GM12872 (cell line): Measurements from ENCODE around the gene CBX5.

Experiments
- TF ChIP-seq, protein P1 (sequence below): IDR thresholded peaks from 3 replicates; pipeline ENCODE4 v1.5.1; 2011; ENCODE audit warnings: low read depth, mild to moderate bottlenecking, low read length, moderate library complexity; ENCODE audit not compliant: insufficient read depth

CBX5 gene

DNA sequence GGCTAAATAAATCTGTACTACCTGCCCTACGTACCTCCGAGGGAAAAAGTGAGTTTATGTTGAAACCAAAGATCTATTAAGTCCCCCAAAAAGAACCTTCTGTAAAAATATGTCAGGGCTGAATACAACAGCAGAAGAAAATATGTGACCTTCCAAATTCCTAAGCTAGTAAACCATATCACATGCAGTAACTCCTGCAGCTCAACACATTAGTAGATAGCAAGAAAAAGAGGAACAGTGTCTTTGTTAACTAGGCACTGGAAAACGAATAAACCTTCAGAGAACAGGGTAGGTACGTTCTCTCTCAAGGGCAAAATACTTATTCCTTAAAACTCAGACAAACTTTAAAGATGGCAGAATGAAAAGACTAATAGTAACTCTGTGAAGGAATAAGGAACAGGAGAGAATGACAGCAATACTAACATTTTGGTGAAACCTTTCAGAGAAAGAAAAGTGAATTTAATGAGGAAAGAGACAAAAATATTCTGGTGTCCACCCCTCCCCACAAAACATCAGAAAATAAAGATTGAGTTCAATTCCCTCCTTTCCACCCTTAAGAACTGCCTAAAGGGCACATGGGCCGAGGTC, 18.0 kb downstream of the CBX5 start:
- TF ChIP-seq, protein P1, sequence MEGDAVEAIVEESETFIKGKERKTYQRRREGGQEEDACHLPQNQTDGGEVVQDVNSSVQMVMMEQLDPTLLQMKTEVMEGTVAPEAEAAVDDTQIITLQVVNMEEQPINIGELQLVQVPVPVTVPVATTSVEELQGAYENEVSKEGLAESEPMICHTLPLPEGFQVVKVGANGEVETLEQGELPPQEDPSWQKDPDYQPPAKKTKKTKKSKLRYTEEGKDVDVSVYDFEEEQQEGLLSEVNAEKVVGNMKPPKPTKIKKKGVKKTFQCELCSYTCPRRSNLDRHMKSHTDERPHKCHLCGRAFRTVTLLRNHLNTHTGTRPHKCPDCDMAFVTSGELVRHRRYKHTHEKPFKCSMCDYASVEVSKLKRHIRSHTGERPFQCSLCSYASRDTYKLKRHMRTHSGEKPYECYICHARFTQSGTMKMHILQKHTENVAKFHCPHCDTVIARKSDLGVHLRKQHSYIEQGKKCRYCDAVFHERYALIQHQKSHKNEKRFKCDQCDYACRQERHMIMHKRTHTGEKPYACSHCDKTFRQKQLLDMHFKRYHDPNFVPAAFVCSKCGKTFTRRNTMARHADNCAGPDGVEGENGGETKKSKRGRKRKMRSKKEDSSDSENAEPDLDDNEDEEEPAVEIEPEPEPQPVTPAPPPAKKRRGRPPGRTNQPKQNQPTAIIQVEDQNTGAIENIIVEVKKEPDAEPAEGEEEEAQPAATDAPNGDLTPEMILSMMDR = no peak

DNA sequence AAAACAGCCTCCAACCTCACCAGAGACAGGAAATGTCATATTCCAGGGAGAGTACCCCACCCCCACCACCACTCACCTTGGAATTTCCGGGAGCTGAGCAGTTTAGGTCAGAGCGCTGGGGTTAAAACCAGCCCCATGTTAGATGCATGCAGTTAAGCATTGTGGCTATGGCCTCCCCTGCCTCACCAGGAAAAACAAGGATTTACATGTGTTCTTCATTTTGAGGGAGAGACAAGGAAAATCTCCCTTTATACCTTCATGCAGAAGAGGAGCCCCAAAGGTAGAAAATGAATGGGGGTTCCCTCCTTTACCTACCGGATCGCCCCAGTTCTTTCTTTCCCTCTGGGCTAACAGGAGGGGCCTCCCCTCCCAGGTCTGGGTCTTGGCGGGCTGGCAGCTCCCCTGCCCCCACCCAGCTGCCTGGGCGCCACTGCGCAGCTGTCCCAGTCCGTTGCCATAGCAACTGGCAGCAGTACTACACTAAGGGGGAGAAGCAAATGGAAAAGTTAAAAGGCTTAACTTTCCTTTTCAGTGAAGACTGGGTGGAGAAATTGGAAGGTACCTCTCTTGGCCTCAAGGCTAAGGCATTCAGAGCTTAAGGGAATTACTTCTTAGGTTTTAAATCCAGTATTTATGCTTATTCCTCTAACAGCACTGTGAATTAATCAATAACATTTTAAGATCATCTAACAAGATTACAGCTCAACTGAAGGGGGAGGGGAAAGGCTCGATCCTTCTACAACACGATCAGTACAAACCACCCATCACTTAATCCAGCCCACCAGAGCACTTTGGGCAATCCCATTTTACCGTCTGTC, 20.5 kb downstream of the CBX5 start:
- TF ChIP-seq, protein P1 = no peak

DNA sequence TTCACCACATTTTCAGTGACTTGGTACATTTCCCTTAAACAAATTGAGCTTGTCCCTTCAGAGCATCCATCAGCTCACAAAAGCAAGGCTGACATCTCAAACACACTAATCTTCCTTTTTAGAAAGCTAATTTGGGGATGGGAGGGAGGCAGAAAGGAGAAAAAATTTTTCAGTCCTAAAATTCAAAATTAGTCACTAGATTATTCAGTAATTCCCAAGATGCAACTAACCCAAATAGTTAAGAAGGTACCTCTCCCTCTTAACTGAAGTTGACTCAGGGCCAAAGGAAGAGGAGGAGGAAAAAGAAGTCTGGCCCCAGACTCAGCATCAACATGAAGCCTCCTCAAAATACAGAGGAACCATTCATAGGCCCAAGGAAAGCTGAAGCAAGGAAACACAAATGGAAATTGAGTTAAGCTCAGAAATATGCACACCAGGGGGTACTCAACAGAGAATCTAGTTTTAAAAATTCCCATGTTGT, 21.7 kb downstream of the CBX5 start:
- TF ChIP-seq, protein P1 = no peak

DNA sequence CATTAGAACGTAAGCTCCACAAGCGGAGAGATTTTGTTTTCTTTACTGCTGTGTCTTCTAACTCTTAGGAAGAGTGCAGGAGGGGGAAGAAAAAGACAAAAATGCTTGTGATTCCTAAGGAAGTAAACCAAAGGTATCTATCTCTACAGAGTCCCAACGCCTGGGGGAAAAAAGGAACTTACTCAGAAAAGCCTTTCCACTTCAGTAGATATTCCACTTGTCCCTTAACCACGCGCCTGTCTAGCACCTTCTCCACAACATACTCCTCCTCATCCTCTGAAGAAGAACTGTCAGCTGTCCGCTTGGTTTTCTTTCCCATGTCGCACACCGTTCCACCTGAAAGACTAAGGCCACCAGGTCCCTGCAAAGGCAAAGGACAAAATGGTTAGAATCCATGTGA, 22.6 kb downstream of the CBX5 start:
- TF ChIP-seq, protein P1 = no peak

DNA sequence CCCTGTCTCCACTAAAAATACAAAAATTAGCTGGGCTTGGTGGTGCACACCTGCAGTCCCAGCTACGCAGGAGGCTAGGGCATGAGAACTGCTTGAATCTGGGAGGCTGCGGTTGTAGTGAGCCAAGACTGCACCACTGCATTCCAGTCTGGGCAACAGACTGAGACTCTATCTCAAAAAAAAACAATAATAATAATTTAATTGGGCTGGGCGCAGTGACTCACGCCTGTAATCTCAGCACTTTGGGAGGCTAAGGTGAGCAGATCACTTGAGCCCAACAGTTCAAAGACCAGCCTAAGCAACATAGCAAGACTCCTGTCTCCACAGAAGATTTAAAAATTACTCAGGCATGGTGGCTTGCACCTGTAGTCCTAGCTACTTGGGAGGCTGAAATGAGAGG, 26.7 kb downstream of the CBX5 start:
- TF ChIP-seq, protein P1 = no peak

DNA sequence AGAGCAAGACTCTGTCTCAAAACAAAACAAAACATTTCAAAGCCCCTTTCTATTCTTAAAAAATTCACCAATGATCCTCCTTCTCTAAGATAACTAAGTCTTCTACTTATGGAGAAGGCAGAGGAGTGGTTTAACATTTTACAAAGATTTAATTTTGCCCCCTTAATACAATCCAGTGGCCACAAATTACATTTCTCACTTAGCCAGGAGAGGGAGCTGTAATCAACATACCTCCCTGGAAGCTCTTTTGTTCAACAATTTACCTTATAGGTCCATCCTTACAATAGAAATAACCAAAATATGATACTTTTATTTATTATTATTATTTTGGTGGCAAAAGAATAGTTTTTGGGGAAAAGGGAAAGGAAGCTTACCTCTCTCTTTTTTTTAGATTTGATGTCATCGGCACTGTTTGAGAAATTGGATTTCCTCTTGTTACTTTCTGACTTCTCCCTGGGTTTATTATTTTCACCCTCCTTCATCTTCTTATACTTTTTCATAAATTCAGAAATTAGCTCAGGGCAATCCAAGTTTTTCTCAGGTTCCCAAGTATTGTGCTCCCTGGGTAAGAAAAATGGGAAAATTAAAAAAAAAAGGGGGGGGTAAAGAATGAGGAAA, 28.1 kb downstream of the CBX5 start:
- TF ChIP-seq, protein P1 = peak; percentile 60

DNA sequence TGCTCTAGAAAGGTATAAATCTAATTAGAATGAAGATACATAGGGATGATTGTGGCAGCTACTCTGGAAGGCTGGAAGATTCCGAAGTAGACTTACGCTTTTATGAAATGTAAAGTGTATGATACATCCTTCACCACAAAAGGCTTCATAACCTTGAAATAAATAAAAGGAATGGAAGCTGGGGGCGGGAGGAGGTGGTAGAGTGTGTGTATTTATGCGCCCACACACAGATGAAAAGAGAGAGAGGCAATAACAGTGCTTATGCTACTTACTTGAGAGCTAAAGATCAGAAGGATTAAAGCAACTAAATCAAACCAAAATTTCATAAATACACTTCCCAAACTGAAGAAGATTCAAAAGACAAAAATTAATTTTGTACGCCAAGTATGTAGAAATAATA, 30.4 kb downstream of the CBX5 start:
- TF ChIP-seq, protein P1 = no peak
